Type B pancreatic cell (in vitro differentiated cells): ENCODE results near the gene DNAJC27. TPM values are rescaled to one million over a fixed set of nuclear protein-coding genes. Genes with fewer than 3 reads are reported as not detected.

Experiments used
- DNase-seq: peaks from one replicate; pipeline ENCODE4 v3.0.0; 2021; ENCODE audit warnings: mixed read lengths; ENCODE audit not compliant: unreplicated experiment; ENCODE audit errors: extremely low spot score
- H3K27ac Mint-ChIP-seq: 2 replicates; pipeline ENCODE4 v1.8.0; 2021; ENCODE audit warnings: mild to moderate bottlenecking, mixed read lengths
- H3K27me3 Mint-ChIP-seq: 2 replicates; pipeline ENCODE4 v1.8.0; 2021; ENCODE audit warnings: mixed read lengths
- H3K36me3 Mint-ChIP-seq: 2 replicates; pipeline ENCODE4 v1.8.0; 2021; ENCODE audit warnings: mixed read lengths
- H3K4me1 Mint-ChIP-seq: one replicate; pipeline ENCODE4 v1.8.0; 2021; ENCODE audit warnings: mixed read lengths; ENCODE audit not compliant: unreplicated experiment
- H3K4me3 Mint-ChIP-seq: 2 replicates; pipeline ENCODE4 v1.8.0; 2021; ENCODE audit warnings: mild to moderate bottlenecking, mixed read lengths
- H3K9me3 Mint-ChIP-seq: 2 replicates; pipeline ENCODE4 v1.8.0; 2021; ENCODE audit warnings: mixed read lengths
- total RNA-seq: library from RNA; stranded (reverse); gene quantifications from 2 replicates; pipeline ENCODE4 v1.2.1, GENCODE V29; 2021; ENCODE audit warnings: low replicate concordance
- TF ChIP-seq, protein P1 (sequence below): fragments of 200-600 bp; sonication (generic); conservative IDR thresholded peaks from 2 replicates; pipeline ENCODE4 v1.5.0; 2021; ENCODE audit warnings: antibody characterized with exemption, mild to moderate bottlenecking

DNAJC27 gene
- total RNA-seq, 1 donor from 2014 or later: 7.5 TPM

DNA sequence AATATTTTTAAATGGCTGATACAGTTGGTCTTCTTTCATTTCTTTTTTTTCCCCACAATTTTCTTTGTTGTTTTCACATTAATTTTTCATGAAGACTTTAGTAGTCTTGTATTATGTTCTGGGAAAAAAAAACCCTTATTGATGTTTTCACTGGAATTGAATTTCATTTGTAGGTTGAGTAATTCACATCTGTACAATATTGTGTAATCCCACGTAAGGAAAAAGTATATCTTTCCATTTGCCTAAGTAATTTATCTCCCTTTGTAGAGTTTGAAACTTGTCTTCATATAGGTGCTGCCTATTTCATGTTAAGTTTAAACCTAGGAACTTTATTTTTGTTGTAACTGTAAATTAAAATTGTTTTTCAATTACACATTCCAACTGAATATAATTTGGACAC lies 2.0 kb downstream of the DNAJC27 start:
- TF ChIP-seq, protein P1, sequence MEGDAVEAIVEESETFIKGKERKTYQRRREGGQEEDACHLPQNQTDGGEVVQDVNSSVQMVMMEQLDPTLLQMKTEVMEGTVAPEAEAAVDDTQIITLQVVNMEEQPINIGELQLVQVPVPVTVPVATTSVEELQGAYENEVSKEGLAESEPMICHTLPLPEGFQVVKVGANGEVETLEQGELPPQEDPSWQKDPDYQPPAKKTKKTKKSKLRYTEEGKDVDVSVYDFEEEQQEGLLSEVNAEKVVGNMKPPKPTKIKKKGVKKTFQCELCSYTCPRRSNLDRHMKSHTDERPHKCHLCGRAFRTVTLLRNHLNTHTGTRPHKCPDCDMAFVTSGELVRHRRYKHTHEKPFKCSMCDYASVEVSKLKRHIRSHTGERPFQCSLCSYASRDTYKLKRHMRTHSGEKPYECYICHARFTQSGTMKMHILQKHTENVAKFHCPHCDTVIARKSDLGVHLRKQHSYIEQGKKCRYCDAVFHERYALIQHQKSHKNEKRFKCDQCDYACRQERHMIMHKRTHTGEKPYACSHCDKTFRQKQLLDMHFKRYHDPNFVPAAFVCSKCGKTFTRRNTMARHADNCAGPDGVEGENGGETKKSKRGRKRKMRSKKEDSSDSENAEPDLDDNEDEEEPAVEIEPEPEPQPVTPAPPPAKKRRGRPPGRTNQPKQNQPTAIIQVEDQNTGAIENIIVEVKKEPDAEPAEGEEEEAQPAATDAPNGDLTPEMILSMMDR: no peak
- no peak for DNase-seq
- Mint-ChIP-seq H3K36me3 (peaks cover 11% of the 10 kb centered on the region), H3K27me3 (no peaks in the 10 kb centered on the region), H3K27ac (no peak overlapping the region), H3K4me3 (no peak overlapping the region), H3K9me3 (no peaks in the 10 kb centered on the region), H3K4me1 (no peaks in the 10 kb centered on the region)

DNA sequence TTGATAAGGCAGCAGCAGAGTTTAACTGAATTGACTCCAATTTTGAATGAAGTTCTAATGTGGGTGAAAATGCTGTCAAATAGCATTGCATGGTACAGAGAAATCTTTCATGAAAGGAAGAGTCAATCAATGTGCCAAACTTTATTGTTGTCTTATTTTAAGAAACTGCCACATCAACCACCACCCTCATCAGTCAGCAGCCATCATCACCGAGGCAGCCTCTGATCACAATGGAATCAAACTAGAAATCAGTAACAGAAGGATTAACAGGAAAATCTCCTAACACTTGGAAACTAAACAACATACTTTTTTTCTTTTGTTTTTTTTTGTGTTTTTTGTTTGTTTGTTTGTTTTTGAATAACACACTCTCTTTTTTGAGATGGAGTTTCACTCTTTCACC lies 9.9 kb downstream of the DNAJC27 start:
- Mint-ChIP-seq H3K4me1 (no peaks in the 10 kb centered on the region), H3K27me3 (no peaks in the 10 kb centered on the region), H3K27ac (no peak overlapping the region), H3K36me3 (peaks cover 58% of the 10 kb centered on the region), H3K4me3 (no peak overlapping the region), H3K9me3 (no peaks in the 10 kb centered on the region)
- TF ChIP-seq, protein P1: no peak
- no peak for DNase-seq

DNA sequence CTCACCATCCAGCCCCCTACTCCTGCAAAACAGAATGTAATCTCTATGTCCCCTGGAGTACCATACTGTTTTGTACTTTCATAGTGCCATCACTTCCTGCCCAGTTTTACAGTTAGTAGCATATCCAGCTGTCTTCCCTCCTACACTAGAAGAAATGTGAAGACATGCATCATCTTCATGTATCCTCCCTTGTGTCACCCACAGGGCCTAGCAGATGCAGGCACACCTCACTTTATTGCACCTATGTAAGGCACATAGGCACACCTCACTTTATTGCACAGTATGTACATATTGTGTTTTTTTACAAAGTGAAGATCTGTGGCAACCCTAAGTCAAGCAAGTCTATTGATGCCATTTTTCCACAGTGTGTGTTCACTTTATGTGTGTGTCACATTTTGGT lies 12.0 kb downstream of the DNAJC27 start:
- DNase-seq: no peak
- H3K27ac Mint-ChIP-seq: no peak overlapping the region
- peaks cover 70% of the 10 kb centered on the region for H3K36me3 Mint-ChIP-seq
- TF ChIP-seq, protein P1: no peak
- peaks cover 11% of the 10 kb centered on the region for H3K9me3 Mint-ChIP-seq
- no peak overlapping the region for H3K4me3 Mint-ChIP-seq
- no peaks in the 10 kb centered on the region for H3K27me3 Mint-ChIP-seq
- H3K4me1 Mint-ChIP-seq: no peaks in the 10 kb centered on the region

DNA sequence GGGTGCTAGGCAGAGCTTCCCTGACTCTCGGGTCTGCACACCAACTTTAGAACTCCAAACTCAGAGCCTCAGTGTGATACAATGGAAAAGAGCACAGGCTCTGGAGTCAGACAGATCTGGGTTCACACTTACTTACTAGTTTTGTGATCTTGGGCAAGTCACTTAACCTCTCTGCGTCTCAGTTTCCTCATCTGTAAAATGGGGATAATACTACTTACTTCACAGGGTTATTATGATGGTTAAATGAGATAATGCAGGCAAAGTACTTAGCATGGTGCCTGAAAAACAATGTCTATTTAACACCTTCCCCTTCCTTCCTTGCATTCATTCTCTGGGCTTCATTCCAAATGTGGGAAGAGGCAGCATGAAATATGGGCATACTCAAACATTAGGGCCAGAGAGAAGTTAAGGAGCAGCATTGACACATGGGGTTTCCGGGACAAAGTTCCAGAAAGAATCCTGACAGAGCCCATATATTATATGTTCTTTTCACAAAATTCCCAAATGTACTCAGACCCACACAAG lies 13.3 kb downstream of the DNAJC27 start:
- H3K27ac Mint-ChIP-seq: no peak overlapping the region
- no peaks in the 10 kb centered on the region for H3K4me1 Mint-ChIP-seq
- H3K4me3 Mint-ChIP-seq: no peak overlapping the region
- H3K9me3 Mint-ChIP-seq: peaks cover 11% of the 10 kb centered on the region
- no peaks in the 10 kb centered on the region for H3K27me3 Mint-ChIP-seq
- TF ChIP-seq, protein P1: no peak
- DNase-seq: no peak
- peaks cover 74% of the 10 kb centered on the region for H3K36me3 Mint-ChIP-seq

DNA sequence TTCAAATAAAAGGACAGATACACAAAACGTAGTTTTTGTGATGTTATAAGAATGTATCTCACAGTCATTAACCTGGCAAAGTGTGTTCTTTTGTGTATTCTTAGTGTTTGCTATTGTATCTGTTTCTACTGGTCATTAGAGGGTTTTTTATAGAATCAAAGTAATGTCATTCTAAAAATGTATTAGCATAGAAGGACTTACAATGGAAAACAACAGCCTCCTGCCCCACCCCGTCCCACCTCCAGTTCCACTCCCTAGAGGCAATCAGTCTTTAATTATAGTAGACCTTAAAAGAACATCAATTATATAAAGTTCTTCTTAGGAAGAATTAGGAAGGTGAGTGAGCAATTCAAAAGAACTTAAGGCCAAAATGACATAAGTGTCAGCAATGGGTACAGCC lies 13.8 kb downstream of the DNAJC27 start:
- Mint-ChIP-seq H3K36me3 (peaks cover 75% of the 10 kb centered on the region), H3K27me3 (no peaks in the 10 kb centered on the region), H3K9me3 (peaks cover 11% of the 10 kb centered on the region), H3K27ac (no peak overlapping the region), H3K4me3 (no peak overlapping the region), H3K4me1 (no peaks in the 10 kb centered on the region)
- TF ChIP-seq, protein P1: no peak
- no peak for DNase-seq

DNA sequence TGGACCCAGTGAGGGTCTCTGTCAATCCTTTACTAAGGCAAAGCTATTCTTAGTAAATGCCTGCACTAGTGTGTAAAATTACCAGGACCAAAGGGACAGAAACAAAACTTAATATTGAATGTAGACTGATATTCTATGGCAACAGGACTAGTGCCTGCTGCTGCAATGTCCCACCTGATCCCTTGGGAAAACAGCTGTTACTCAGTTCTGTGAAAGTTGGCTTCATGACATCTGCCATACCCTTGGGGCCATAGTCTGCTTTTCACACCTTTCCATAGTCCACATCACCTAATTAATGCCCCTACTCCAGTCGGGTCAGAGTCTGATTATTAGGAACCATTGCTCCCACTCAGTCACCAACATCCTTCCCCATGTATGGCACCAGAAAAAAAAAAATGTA lies 14.5 kb downstream of the DNAJC27 start:
- DNase-seq: no peak
- H3K9me3 Mint-ChIP-seq: peaks cover 11% of the 10 kb centered on the region
- H3K36me3 Mint-ChIP-seq: peaks cover 78% of the 10 kb centered on the region
- H3K4me3 Mint-ChIP-seq: no peak overlapping the region
- H3K27ac Mint-ChIP-seq: no peak overlapping the region
- H3K27me3 Mint-ChIP-seq: no peaks in the 10 kb centered on the region
- no peaks in the 10 kb centered on the region for H3K4me1 Mint-ChIP-seq
- TF ChIP-seq, protein P1: no peak
